Mucosa of gallbladder (tissue), 1 donor: ENCODE results near the gene UNC119. TPM values are rescaled to one million over a fixed set of nuclear protein-coding genes. Genes with fewer than 3 reads are reported as not detected.
"Not testable (repeated sequence)": the region's sequence is repeated elsewhere in the genome, so short reads cannot be mapped to it uniquely, and the experiment has no call there.

Experiments used
- DNase-seq: peaks from one replicate; pipeline ENCODE4 v3.0.0-alpha.2; 2020; ENCODE audit warnings: low spot score
- total RNA-seq: library from RNA; stranded (reverse); gene quantifications from one replicate; pipeline ENCODE4 v1.2.1, GENCODE V29; 2021
- donor health status: DM: no; HTN: no; CAD: no.

Gene UNC119
- total RNA-seq, 1 donor from 2014 or later, result 44.0 TPM

DNA sequence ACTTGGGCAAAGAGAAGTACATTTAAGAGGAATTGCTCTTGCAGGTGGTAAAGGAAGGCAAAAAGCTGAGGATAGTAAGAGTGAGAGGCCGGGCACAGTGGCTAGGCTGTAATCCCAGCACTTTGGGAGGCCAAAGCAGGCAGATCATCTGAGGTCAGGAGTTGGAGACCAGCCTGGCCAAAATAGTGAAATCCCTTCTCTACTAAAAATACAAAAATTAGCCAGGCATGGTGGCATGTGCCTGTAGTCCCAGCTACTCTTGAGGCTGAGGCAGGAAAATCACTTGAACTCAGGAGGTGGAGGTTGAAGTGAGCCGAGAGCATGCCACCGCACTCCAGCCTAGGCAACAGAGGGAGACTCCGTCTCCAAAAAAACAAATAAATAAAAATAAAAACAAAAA is 30.1 kb downstream of the UNC119 start:
- not testable (repeated sequence) for DNase-seq

GRCh38 chr17:28521311-28522085 is 30.9 kb downstream of the UNC119 start:
- no peak for DNase-seq

GRCh38 chr17:28520687-28521086 is 31.7 kb downstream of the UNC119 start:
- DNase-seq, result no peak

GRCh38 chr17:28519236-28519635 is 33.2 kb downstream of the UNC119 start:
- DNase-seq, result no peak

- no peak for DNase-seq
Measured at GRCh38 chr17:28518578-28518977, 33.8 kb downstream of the UNC119 start.

GRCh38 chr17:28518132-28518531 is 34.3 kb downstream of the UNC119 start:
- no peak for DNase-seq

DNA sequence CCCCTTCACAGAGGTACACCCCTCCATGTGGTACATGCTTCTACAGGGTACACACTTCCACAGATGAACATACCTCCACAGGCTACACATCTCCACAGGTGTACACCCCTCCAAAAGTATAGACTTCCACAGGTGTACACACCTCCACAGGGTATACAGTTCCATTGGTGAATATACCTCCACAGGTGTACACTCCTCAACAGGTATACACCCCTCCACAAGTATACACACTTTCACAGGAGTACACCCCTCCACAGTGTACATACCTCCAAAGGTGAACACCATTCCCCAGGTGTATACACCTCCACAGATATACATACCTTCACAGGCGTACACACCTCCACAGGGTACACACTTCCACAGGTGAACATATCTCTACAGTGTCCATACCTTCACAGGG is 36.9 kb downstream of the UNC119 start:
- DNase-seq, result no peak

DNA sequence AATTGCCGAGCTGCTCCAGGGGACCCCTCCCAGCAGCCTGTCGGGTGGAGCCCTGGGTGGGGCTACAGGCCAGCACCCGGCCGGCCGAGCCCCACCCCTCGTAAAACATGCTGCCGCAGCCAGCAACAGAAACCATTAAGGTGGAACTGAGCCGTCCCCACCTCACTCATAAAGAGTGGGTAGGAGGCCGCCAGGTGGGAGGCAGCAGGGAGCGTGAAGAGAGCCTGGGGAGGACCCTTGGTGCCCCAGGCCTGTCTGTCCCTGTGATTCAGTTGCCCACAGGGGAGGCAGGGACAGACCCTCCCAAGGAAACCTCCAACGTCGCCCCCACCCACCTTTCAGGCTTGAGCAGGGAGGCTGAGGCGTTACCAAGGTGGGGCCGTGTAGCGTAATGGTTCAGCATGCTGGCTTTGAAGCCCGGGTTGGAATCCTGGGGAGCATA is 37.8 kb downstream of the UNC119 start:
- DNase-seq, result no peak

DNA sequence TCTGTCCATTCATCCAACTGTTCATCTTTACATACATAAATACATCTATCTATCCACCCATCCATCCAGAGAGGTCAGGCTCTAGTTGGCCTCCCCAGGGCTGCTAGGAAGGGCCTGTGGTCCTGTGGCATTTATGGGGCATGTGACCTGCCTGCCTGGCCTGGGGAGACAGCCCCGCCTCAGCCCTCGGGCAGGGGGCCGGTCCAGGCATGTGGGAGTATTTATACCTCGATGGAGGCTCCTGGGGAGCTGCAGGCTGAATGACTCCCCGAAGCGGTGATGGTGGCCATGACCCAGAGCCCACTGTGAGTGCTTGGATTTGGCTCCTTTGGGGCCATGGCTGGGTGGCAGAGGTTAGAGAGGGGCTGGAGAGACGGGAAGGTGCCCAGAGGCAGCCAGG is 38.9 kb downstream of the UNC119 start:
- no peak for DNase-seq

- no peak for DNase-seq
Measured at GRCh38 chr17:28511858-28512461, 40.5 kb downstream of the UNC119 start.

- no peak for DNase-seq
Measured at GRCh38 chr17:28509789-28510188, 42.6 kb downstream of the UNC119 start.

DNA sequence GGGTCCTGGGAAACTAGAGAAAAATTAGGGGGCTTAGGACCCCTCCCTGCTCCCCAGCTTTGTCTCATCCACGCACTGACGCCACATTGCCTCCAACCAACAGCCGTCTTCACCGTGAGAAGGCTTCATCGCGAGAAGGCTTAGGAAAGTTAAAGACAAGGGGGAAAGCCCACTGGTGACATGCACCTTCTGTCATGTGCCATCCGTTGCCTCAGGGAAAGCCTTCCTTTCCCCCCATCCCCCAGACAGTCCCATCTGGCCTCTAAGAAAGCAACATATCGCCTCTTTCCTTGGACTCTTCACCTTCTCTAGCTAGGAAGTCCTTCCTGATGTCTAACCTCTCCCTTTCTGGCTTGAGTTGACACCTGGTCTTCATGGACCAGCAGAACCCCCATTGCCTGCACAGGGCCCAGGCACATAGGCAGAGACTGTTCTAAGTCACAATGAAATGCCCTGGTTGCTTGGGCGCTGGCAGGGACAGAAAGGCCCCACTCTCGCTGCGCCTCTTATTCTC is 44.2 kb downstream of the UNC119 start:
- DNase-seq, result no peak

- DNase-seq, result no peak
Measured at GRCh38 chr17:28507567-28508203, 44.7 kb downstream of the UNC119 start.

DNA sequence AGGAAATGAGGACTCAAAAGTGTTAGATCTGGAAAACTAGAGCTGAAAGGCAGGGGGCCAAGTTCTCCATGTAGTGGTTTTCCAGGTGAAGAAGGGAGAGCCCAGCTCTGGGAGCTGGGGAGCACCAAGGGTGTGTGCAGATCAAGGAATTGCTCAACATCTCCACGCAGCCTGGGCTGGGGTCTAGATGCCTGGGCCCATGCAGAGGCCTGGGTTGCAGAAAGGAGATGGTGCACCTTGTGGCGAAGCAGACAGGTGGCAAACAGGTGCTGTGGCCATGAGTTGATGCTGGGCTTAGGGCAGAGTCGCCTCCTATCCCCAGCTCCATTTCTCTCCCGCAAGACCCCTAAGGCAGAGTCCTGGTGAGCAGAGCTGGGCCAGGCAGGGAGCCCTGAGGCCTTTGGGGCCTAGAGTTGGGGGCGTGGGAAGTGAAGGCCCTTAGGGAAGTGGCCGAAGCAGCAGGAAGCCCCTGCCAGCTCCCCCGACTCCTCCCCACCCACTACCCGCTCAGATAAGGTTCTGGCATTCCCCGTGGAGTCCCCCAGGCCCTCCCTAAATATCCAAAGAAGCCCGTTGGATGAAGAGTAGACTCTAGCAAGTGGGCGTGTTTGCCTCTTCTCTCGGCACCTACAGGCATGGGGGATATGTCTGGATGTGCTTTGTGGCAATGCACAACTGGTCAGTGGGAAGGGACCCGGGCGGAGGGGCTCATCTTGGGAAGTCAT is 45.5 kb downstream of the UNC119 start:
- no peak for DNase-seq

DNA sequence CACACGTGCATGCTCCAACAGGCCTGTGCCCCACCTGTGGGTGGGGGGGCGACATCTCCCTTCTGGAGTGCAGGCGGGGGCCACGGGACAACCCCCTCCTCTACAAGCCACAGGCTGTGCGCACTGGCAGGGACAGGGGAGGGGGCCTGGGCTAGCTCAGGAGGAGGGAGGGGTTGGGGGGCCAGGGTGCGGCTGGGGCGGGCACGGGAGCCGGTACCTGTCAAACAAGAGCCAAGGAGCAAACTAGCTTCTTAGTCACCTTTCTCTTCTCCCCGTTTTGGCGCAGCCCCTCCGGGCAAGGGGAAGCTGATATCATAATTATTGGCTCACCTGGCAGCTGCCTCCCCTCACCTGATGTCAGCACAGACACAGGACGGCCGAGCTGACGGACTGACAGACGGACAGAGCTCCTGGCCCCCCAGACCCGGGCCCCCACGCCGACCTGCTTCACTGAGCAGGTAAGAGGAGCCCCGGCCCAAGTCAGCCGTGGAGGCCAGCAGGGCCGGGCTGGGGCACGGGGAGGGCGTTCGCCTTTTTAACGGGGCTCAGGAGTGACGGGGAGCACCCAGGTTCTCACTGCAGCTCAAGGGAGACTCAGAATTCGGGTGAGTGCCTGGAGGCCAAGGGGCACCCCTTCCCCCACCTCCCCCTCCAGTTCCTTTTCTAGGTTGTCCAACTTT is 46.3 kb downstream of the UNC119 start, which contains the start of gene FOXN1:
FOXN1 (plus strand) TSS at position 363 of the 680 bp plus-strand sequence. CDS start 17,622 bp downstream, outside the sequence.
- DNase-seq, result no peak

GRCh38 chr17:28503420-28503819 is 49.0 kb downstream of the UNC119 start:
- DNase-seq, result no peak

- no peak for DNase-seq
Measured at GRCh38 chr17:28501421-28502284, 50.8 kb downstream of the UNC119 start.

DNA sequence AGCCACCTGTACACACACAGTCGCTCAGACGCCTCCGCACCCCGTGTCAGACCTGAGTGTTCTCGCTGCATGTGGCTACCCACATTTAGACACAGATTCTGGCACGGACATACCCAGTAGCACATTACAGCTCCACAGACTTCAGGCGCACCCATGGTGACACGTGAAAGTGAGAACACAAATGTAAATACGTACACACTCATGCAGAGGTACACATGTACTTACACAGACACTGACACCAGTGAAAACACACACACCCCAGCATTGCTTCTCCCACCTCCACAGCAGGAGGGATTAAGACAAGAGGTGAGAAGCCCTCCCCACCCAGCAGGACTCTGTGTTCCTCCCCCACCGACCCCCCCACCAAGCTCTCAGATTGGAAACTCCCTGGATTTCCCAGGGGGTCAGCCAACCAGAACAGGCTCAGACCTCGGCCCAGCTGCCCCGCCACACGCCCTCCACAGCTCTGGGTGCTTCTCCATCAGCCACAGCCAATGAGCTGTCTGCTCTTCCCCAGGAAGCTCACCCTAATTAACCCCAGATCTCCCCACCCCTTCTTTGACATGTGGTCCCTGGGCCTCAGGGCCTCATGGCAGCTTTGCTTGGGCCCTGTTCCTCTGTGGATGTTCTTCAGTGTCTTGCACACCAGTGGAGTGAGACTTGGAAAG is 51.6 kb downstream of the UNC119 start:
- DNase-seq, result no peak

- no peak for DNase-seq
Measured at GRCh38 chr17:28499684-28500357, 52.6 kb downstream of the UNC119 start.
